ENCODE measurements around the gene DDX54. TPM values are rescaled to one million over a fixed set of nuclear protein-coding genes. Genes with fewer than 3 reads are reported as not detected.

Gene DDX54
- total RNA-seq, 5 donors from 2014 or later (not counting 1 experiment from before 2014, with no cell fraction given) = 86.1 to 100.0 (median 88.0) TPM

- POLR2A ChIA-PET = interaction anchor here in 1 of 2 donors (0.6 kb wide), 1 partner anchor 225 kb away, joined by 5 read pairs; no protein-coding TSS in a partner anchor
- Histone ChIP-seq H3K36me3 (ENCODE audit: control insufficient read depth in 2 of 2, extremely low read depth in 1 of 2, insufficient read depth in 1 of 2, low read length in 1 of 2) (no peaks in the 10 kb centered on the region), H3K4me3 (ENCODE audit: control insufficient read depth in 1 of 2, extremely low read depth in 1 of 2, low read length in 1 of 2) (no peak overlapping the region), H3K27me3 (replicated peaks in 1 of 2; ENCODE audit: control insufficient read depth in 2 of 2, extremely low read depth in 1 of 2, insufficient read depth in 2 of 2, low read length in 1 of 2) (peaks cover 0 to 8% of the 10 kb centered on the region in 2 experiments), H3K27ac (ENCODE audit: low read length) (no peak overlapping the region), H3K9me3 (no peaks in the 10 kb centered on the region), H3K4me1 (ENCODE audit: control insufficient read depth in 1 of 2, extremely low read depth in 1 of 2, insufficient read depth in 2 of 2, low read length in 2 of 2) (peaks cover under 1 to 5% of the 10 kb centered on the region in 2 experiments)
- Mint-ChIP-seq H3K4me1 (peaks cover 0 to 10% (median 1%) of the 10 kb centered on the region in 3 donors), H3K27ac (no peak overlapping the region), H3K27me3 (peaks cover 0 to 1% of the 10 kb centered on the region in 2 donors), H3K4me3 (no peak overlapping the region), H3K36me3 (no peaks in the 10 kb centered on the region), H3K9me3 (no peaks in the 10 kb centered on the region)
- CTCF ChIA-PET = interaction anchor here in 1 of 2 donors (0.6 to 0.7 kb wide), 2 partner anchors 60 to 63 kb away, joined by 3 to 9 read pairs; no protein-coding TSS in a partner anchor
- DNase-seq (no peak), ATAC-seq (replicated peaks in 1 of 4) (no peak)
- WGBS (ENCODE audit: insufficient coverage) = 83% methylated on average over 10 of the region's 17 CpGs
Observed at GRCh38 chr12:113129664-113130456, 55.4 kb downstream of the DDX54 start.

- ATAC-seq (replicated peaks in 1 of 4) (no peak), DNase-seq (no peak)
- Mint-ChIP-seq H3K27me3 (no peaks in the 10 kb centered on the region), H3K36me3 (no peaks in the 10 kb centered on the region), H3K4me1 (peaks cover 0 to 7% (median 0%) of the 10 kb centered on the region in 3 donors), H3K9me3 (no peaks in the 10 kb centered on the region), H3K27ac (no peak overlapping the region), H3K4me3 (no peak overlapping the region)
- H3K4me3 ChIP-seq (ENCODE audit: control insufficient read depth in 1 of 2, extremely low read depth in 1 of 2, low read length in 1 of 2) = no peak overlapping the region
- no peaks in the 10 kb centered on the region for H3K9me3 ChIP-seq
- ChIA-PET CTCF (interaction anchor here in 1 of 2 donors (0.8 kb wide), 1 partner anchor 539 kb away, joined by 3 read pairs; no protein-coding TSS in a partner anchor), POLR2A (no interaction called here)
- H3K36me3 ChIP-seq (ENCODE audit: control insufficient read depth in 2 of 2, extremely low read depth in 1 of 2, insufficient read depth in 1 of 2, low read length in 1 of 2) = no peaks in the 10 kb centered on the region
- 67% methylated on average over 6 of the region's 9 CpGs for WGBS (ENCODE audit: insufficient coverage)
- H3K4me1 ChIP-seq (ENCODE audit: control insufficient read depth in 1 of 2, extremely low read depth in 1 of 2, insufficient read depth in 2 of 2, low read length in 2 of 2) = no peaks in the 10 kb centered on the region
- no peak overlapping the region for H3K27ac ChIP-seq (ENCODE audit: low read length)
- peaks cover 0 to 2% of the 10 kb centered on the region in 2 experiments for H3K27me3 ChIP-seq (replicated peaks in 1 of 2; ENCODE audit: control insufficient read depth in 2 of 2, extremely low read depth in 1 of 2, insufficient read depth in 2 of 2, low read length in 1 of 2)
Observed at GRCh38 chr12:113128802-113129663, 56.2 kb downstream of the DDX54 start.

GRCh38 chr12:113127791-113128199 lies 57.5 kb downstream of the DDX54 start:
- Histone ChIP-seq H3K36me3 (ENCODE audit: control insufficient read depth in 2 of 2, extremely low read depth in 1 of 2, insufficient read depth in 1 of 2, low read length in 1 of 2) (no peaks in the 10 kb centered on the region), H3K4me1 (ENCODE audit: control insufficient read depth in 1 of 2, extremely low read depth in 1 of 2, insufficient read depth in 2 of 2, low read length in 2 of 2) (no peaks in the 10 kb centered on the region), H3K27ac (ENCODE audit: low read length) (no peak overlapping the region), H3K9me3 (no peaks in the 10 kb centered on the region), H3K4me3 (ENCODE audit: control insufficient read depth in 1 of 2, extremely low read depth in 1 of 2, low read length in 1 of 2) (no peak overlapping the region), H3K27me3 (replicated peaks in 1 of 2; ENCODE audit: control insufficient read depth in 2 of 2, extremely low read depth in 1 of 2, insufficient read depth in 2 of 2, low read length in 1 of 2) (no peaks in the 10 kb centered on the region)
- ChIA-PET CTCF (no interaction called here), POLR2A (no interaction called here)
- Mint-ChIP-seq H3K9me3 (peaks cover 0 to 7% (median 5%) of the 10 kb centered on the region in 3 donors), H3K4me3 (no peak overlapping the region), H3K36me3 (peaks cover 7% of the 10 kb centered on the region), H3K27ac (no peak overlapping the region), H3K27me3 (peaks cover 0 to under 1% of the 10 kb centered on the region in 2 donors), H3K4me1 (peaks cover 0 to 7% (median 0%) of the 10 kb centered on the region in 3 donors)
- DNase-seq (no peak), ATAC-seq (replicated peaks in 1 of 4) (no peak)
- WGBS (ENCODE audit: insufficient coverage) = 42% methylated on average over 4 of the region's 15 CpGs

- Histone ChIP-seq H3K36me3 (ENCODE audit: control insufficient read depth in 2 of 2, extremely low read depth in 1 of 2, insufficient read depth in 1 of 2, low read length in 1 of 2) (no peaks in the 10 kb centered on the region), H3K9me3 (no peaks in the 10 kb centered on the region), H3K4me1 (ENCODE audit: control insufficient read depth in 1 of 2, extremely low read depth in 1 of 2, insufficient read depth in 2 of 2, low read length in 2 of 2) (no peaks in the 10 kb centered on the region), H3K27me3 (replicated peaks in 1 of 2; ENCODE audit: control insufficient read depth in 2 of 2, extremely low read depth in 1 of 2, insufficient read depth in 2 of 2, low read length in 1 of 2) (peaks cover 0 to 17% of the 10 kb centered on the region in 2 experiments), H3K4me3 (ENCODE audit: control insufficient read depth in 1 of 2, extremely low read depth in 1 of 2, low read length in 1 of 2) (no peak overlapping the region), H3K27ac (ENCODE audit: low read length) (no peak overlapping the region)
- Mint-ChIP-seq H3K9me3 (peaks cover 0 to 9% (median 5%) of the 10 kb centered on the region in 3 donors), H3K4me3 (no peak overlapping the region), H3K4me1 (no peaks in the 10 kb centered on the region), H3K27ac (no peak overlapping the region), H3K36me3 (peaks cover 12% of the 10 kb centered on the region), H3K27me3 (peaks cover 0 to 4% of the 10 kb centered on the region in 2 donors)
- WGBS (ENCODE audit: insufficient coverage) = 91% methylated on average over 2 of the region's 3 CpGs
- DNase-seq (no peak), ATAC-seq (replicated peaks in 1 of 4) (no peak)
- POLR2A ChIA-PET = no interaction called here
- CTCF ChIA-PET = interaction anchor here in 1 of 2 donors (0.6 kb wide), 1 partner anchor 18 kb away, joined by 3 read pairs; no protein-coding TSS in a partner anchor
Observed at GRCh38 chr12:113120670-113121370, 64.5 kb downstream of the DDX54 start.

GRCh38 chr12:113119980-113120669 lies 65.2 kb downstream of the DDX54 start:
- no peak overlapping the region for H3K4me3 Mint-ChIP-seq
- CTCF ChIA-PET = interaction anchor here in 1 of 2 donors (0.6 kb wide), 1 partner anchor 17 kb away, joined by 3 read pairs; no protein-coding TSS in a partner anchor

More at GRCh38 chr12:113119980-113120669, 65.2 kb downstream of the DDX54 start:
- Histone ChIP-seq H3K27me3 (replicated peaks in 1 of 2; ENCODE audit: control insufficient read depth in 2 of 2, extremely low read depth in 1 of 2, insufficient read depth in 2 of 2, low read length in 1 of 2) (peaks cover 0 to 17% of the 10 kb centered on the region in 2 experiments), H3K36me3 (ENCODE audit: control insufficient read depth in 2 of 2, extremely low read depth in 1 of 2, insufficient read depth in 1 of 2, low read length in 1 of 2) (no peaks in the 10 kb centered on the region), H3K4me1 (ENCODE audit: control insufficient read depth in 1 of 2, extremely low read depth in 1 of 2, insufficient read depth in 2 of 2, low read length in 2 of 2) (no peaks in the 10 kb centered on the region), H3K9me3 (no peaks in the 10 kb centered on the region), H3K4me3 (ENCODE audit: control insufficient read depth in 1 of 2, extremely low read depth in 1 of 2, low read length in 1 of 2) (no peak overlapping the region), H3K27ac (ENCODE audit: low read length) (no peak overlapping the region)
- ATAC-seq (replicated peaks in 1 of 4) (no peak), DNase-seq (no peak)
- POLR2A ChIA-PET = no interaction called here
- whole genome bisulfite sequencing (ENCODE audit: insufficient coverage) = 57% methylated on average over 3 of the region's 4 CpGs
- Mint-ChIP-seq H3K9me3 (peaks cover 0 to 9% (median 5%) of the 10 kb centered on the region in 3 donors), H3K36me3 (peaks cover 12% of the 10 kb centered on the region), H3K4me1 (no peaks in the 10 kb centered on the region), H3K27me3 (peaks cover 0 to 4% of the 10 kb centered on the region in 2 donors), H3K27ac (no peak overlapping the region)
